Right ventricle myocardium inferior (tissue), 1 donor: Measurements from ENCODE around the gene PARD3. TPM values are rescaled to one million over a fixed set of nuclear protein-coding genes. Genes with fewer than 3 reads are reported as not detected.
A peak's percentile ranks its signal among the peaks of the same experiment; 100 is the strongest.

Experiments
- ATAC-seq: fragments of 200-7000 bp; cut with Tn5 transposase; one replicate; pipeline ENCODE4 v1.9.1; 2020; ENCODE audit warnings: mild to moderate bottlenecking, moderate library complexity
- DNase-seq: peaks from one replicate; pipeline ENCODE4 v3.0.0; 2021; ENCODE audit errors: missing footprints
- intact Hi-C: fragments of 100-400 bp; cut with DNase I; formaldehyde crosslinking; loops from one replicate; pipeline ENCODE4 v1.11.0; 2022
- total RNA-seq: library from RNA; stranded (reverse); fragmentation: NEBNext Ultra II Directional; extraction: Animal tissue kit (Norgen Biotek cat#: 25700); gene quantifications from one replicate; pipeline ENCODE4 v1.2.1, GENCODE V29; 2021
- donor health status: DM: no; HTN: yes; CAD: no; lungs with severe emphysema.

The PARD3 gene
- total RNA-seq, 1 donor from 2014 or later, result 34.6 TPM

- ATAC-seq (no peak), DNase-seq (no peak)
- intact Hi-C loops, result no loop called here
These were observed 705.0 kb downstream of the PARD3 start for GRCh38 chr10:34109952-34110702.

GRCh38 chr10:34109495-34109894 lies 705.6 kb downstream of the PARD3 start:
- intact Hi-C loops, result no loop called here
- ATAC-seq (peak; percentile 66), DNase-seq (no peak)

- ATAC-seq (no peak), DNase-seq (no peak)
- intact Hi-C loops, result no loop called here
These were observed 707.2 kb downstream of the PARD3 start for GRCh38 chr10:34107626-34108516.

- intact Hi-C loops, result no loop called here
- ATAC-seq (no peak), DNase-seq (no peak)
These were observed 708.7 kb downstream of the PARD3 start for GRCh38 chr10:34106356-34106885.

GRCh38 chr10:34104829-34105572 lies 710.1 kb downstream of the PARD3 start:
- ATAC-seq, result no peak
- intact Hi-C loops, result no loop called here
- no peak for DNase-seq

- ATAC-seq (no peak), DNase-seq (no peak)
- intact Hi-C loops, result no loop called here
These were observed 712.1 kb downstream of the PARD3 start for GRCh38 chr10:34102893-34103506.

- DNase-seq (peak; percentile 87), ATAC-seq (peak; percentile 96)
- intact Hi-C loops, result no loop called here
These were observed 712.8 kb downstream of the PARD3 start for GRCh38 chr10:34102237-34102673.

GRCh38 chr10:34101001-34101400 lies 714.1 kb downstream of the PARD3 start:
- ATAC-seq (no peak), DNase-seq (no peak)
- intact Hi-C loops, result no loop called here

GRCh38 chr10:34098821-34099567 lies 716.1 kb downstream of the PARD3 start:
- DNase-seq, result no peak
- ATAC-seq, result no peak
- intact Hi-C loops, result no loop called here

GRCh38 chr10:34097682-34098081 lies 717.4 kb downstream of the PARD3 start:
- no peak for ATAC-seq
- intact Hi-C loops, result no loop called here
- no peak for DNase-seq

GRCh38 chr10:34094961-34095360 lies 720.1 kb downstream of the PARD3 start:
- intact Hi-C loops, result no loop called here
- no peak for DNase-seq
- ATAC-seq, result no peak

- intact Hi-C loops, result no loop called here
- DNase-seq, result no peak
These were observed 720.9 kb downstream of the PARD3 start for GRCh38 chr10:34094146-34094696.

GRCh38 chr10:34092891-34093290 lies 722.2 kb downstream of the PARD3 start:
- intact Hi-C loops, result no loop called here
- ATAC-seq (no peak), DNase-seq (no peak)

More at GRCh38 chr10:34094146-34094696, 720.9 kb downstream of the PARD3 start:
- ATAC-seq, result no peak

GRCh38 chr10:34091635-34092195 lies 723.4 kb downstream of the PARD3 start:
- no peak for DNase-seq
- no peak for ATAC-seq
- intact Hi-C loops, result no loop called here

GRCh38 chr10:34089253-34089652 lies 725.8 kb downstream of the PARD3 start:
- ATAC-seq, result no peak
- intact Hi-C loops, result no loop called here
- no peak for DNase-seq

GRCh38 chr10:34088208-34088794 lies 726.8 kb downstream of the PARD3 start:
- DNase-seq, result no peak
- no peak for ATAC-seq
- intact Hi-C loops, result no loop called here

- DNase-seq (no peak), ATAC-seq (no peak)
- intact Hi-C loops, result no loop called here
These were observed 728.0 kb downstream of the PARD3 start for GRCh38 chr10:34087095-34087418.
